SK-MEL-5 (cell line): ENCODE data around the gene TMEM239. TPM values are rescaled to one million over a fixed set of nuclear protein-coding genes. Genes with fewer than 3 reads are reported as not detected.
A peak's percentile ranks its signal among the peaks of the same experiment; 100 is the strongest.
"Not testable (repeated sequence)": the region's sequence is repeated elsewhere in the genome, so short reads cannot be mapped to it uniquely, and the experiment has no call there.

ENCODE experiments used
- DNase-seq: peaks from one replicate; pipeline ENCODE4 v3.0.0-alpha.2; 2016; ENCODE audit warnings: low read depth, low spot score
- in situ Hi-C: cut with HindIII; loops from 2 replicates; pipeline ENCODE4 v1.10.0; 2016; ENCODE audit warnings: low sequenced_read_pairs, high pct_unique_total_duplicates, low pct_unique_long_range_greater_than_20kb
- total RNA-seq: library from RNA; depleted of rRNA; stranded (reverse); fragments of >200 nt; shearing (Covaris generic); gene quantifications from 2 replicates; pipeline ENCODE4 v1.2.3, GENCODE V29; 2014

The TMEM239 gene
- total RNA-seq, 1 experiment from 2014 or later: not detected

DNA sequence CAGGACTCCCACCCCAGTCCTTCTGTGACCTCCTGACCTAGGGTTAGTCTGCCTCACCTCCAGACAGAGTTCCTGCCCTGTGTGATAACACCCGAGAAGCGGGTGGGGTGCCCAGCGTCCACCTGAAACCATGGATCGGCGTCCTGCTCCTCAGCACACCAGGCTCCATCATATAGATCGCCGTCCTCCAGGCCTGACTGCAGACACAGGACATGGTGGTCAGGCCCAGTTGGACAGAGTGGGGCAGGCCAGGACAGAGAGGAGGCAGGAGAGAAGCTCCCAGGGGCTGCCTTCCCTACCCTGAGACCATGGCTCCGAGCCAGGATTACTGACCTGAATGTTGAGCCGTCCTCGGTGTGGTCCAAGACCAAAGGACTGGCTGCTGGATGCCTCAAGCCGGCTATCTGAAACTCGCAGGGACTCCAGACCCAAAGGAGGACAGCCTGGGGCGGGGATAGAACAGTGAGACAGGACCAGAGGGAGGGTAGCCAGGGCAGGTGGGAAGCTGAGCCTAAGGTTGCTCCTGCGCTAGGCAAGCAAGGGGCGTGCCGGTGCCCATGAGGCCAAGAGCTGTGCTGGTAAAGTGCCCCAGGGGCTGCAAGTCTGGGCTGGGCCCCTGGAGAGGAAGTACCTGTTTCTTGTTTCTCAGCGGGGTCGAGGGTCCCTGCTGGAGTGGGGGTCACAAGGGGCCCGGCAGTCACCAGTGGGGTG, 17.9 kb upstream of the TMEM239 start:
- in situ Hi-C loops: no loop called here
- DNase-seq: no peak

DNA sequence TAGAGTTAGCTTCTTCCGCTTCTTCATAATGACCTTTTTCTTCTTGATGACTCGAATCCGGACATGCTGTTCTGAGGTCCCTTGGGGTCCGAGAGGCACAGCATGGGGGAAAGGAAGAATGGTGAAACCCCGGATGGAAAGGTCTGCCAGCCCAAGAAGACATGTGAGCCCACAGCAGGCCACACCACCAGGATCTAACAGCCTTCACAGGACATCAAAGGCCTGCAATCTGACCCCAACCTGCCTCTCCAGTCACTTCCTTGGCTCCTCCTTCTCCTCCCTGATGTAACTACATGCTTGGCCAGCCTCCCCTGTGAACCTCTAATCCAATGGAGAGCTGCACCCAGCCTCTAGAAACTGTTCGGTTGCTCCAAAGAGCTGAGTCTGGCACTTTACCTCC, 17.4 kb upstream of the TMEM239 start:
- DNase-seq: peak; percentile 43
- in situ Hi-C loops: no loop called here

DNA sequence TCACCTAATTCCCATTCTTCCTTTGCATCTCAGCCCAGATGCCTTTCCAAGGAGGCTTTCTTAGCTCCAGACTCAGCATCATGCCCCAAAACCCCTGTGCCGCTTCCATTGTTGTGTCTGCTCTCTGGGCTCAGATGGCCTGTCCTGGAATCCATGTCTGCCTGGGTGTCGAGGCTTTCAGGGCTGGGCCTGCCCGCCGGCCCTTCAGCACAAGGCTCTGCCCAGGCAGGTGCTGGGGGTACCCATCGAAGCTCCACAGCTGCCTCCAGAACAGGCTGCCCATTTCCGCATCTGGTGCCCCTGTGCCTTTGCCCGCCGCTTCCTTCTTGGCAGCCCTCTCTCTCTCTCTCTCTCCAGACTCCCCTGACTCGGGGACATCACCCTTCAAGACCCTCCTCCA, 16.9 kb upstream of the TMEM239 start:
- in situ Hi-C loops: no loop called here

DNA sequence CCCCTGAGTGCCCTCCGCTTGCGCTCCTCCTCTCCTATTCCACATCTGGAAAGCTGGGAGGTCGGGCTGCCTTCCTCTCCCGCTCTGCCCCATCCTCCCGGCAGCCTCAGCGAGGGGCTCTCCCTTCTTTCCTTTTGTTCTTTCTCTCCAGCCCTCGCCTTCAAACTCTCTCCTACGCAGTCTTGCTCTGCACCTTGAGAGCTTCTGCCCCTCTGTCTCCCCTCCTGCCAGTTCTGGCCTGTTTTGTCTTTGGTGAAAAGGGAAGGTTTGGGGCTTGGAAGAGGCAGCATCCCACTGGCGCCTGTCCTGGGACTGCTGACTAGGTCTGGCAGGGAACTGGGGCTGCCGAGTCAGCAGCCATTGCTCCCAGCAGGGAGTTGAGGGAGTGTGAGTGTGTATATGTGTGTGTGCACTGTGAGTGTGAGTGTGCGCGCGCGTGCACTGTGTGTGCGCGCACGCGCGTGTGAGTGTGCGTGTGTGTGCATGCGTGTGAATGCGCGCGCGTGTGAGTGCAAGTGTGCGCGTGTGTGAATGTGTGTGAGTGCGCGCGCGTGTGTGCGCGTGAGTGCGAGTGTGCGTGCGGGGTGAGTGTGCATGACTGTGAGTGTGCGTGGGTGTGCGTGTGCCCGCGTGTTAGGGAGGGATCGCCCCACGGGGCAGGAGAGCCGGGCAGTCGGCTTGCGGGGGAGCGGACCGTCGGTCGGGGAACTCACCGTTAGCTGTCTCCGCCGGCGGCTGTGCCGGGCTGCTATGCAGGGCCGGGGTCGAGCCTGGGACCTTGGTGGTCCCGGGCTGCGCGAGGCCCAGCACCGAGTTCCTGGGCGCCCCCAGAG, 16.3 kb upstream of the TMEM239 start:
- in situ Hi-C loops: no loop called here
- DNase-seq: no peak

More for the DNA sequence above, 16.9 kb upstream of the TMEM239 start:
- no peak for DNase-seq

DNA sequence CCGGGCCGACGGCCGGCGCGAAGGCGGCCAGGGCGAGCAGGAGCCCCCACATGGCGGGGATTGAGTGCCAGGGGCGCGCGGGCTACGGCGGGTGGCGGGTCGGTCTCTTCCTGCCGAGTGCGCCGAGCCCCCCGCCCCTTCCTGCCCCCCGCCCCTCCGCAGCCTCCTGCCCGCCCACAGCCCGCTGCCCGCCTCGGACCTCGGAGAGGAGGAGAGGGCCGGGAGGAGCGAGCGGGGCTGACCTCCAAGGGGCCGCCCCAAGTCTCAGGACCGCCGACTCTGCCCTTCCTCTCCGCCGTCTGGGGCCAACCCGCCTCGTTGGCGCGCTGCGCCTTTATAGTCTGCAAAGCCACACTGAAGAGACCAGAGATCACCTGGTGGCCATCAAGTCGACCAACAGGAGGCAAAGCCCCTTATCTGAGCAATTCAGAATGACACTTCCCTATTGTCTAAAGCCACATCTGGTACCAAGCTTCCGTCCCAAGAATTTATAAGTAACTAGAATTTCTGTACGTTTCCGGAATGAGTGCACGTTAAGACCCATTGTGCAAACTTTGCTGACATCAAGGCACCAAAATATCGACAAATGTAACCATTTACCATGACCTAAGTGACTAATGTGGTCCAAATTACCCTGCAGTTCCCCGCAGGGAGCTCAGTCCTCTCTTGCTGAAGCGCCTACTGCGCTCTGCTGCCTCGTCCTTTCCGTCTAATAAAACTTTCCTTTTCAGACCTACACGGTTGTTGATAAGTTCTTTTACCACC, 15.5 kb upstream of the TMEM239 start, which contains the start of gene CPXM1:
Gene CPXM1 (minus strand): TSS at position 107 of the 765 bp plus-strand sequence. CDS start 55 bp downstream, at position 52.
- DNase-seq: no peak
- in situ Hi-C loops: no loop called here

DNA sequence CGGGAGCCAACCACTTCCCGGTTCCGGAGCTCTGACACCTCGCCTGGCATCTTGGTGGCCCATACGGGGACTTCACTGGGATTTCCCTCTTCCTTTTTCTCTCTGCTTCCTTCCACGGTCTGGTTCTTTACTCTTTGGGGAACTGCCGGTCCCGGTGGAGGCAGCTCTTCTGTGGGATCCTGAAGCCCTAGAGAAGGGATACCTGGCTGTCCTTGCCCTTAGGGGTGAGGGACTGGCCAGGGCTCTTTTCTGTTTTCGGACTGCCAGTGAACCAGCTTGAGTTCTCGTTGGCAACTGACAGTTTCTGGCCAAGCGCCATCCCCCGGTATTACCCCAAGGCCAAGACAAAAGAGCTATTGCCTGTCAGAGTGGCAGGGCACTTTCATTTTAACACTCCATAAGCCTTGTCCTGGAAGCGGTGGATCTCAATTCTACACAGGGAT, 14.9 kb upstream of the TMEM239 start:
- no peak for DNase-seq
- in situ Hi-C loops: no loop called here

DNA sequence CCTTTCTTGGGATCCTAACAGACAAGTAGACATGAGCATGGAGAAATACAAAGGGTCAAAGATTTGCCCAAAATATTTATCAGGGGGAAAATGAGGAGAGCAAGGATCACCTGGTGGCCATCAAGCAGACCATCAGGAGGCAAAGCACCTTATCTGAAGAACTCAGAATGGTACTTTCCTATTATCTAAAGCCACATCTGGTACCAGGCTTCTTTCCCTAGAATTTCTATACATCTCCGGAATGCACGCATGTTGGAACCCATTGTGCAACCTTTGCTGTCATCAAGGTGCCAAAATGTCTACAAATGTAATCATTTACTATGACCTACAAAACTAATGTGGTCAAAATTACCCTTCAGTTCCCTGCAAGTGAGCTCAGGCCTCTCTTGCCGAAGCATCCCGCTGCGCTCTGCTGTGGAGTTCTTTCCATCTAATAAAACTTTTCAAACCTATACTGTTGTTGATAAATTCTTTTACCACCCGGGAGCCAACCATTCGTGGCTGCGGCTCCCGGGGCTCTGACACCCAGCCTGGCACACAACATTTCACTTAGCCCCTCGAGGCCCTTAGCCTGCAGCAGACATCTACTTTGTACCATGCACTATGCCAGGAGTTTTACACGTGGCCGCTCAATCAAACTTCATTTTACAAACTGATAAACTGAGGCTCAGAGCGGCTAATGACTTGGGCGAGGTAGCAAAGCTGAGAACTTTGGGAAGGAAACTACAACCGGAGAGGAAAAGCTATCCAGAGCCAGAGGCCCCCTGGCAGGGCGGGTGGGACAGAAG, 11.9 kb upstream of the TMEM239 start:
- in situ Hi-C loops: no loop called here
- DNase-seq: no peak

DNA sequence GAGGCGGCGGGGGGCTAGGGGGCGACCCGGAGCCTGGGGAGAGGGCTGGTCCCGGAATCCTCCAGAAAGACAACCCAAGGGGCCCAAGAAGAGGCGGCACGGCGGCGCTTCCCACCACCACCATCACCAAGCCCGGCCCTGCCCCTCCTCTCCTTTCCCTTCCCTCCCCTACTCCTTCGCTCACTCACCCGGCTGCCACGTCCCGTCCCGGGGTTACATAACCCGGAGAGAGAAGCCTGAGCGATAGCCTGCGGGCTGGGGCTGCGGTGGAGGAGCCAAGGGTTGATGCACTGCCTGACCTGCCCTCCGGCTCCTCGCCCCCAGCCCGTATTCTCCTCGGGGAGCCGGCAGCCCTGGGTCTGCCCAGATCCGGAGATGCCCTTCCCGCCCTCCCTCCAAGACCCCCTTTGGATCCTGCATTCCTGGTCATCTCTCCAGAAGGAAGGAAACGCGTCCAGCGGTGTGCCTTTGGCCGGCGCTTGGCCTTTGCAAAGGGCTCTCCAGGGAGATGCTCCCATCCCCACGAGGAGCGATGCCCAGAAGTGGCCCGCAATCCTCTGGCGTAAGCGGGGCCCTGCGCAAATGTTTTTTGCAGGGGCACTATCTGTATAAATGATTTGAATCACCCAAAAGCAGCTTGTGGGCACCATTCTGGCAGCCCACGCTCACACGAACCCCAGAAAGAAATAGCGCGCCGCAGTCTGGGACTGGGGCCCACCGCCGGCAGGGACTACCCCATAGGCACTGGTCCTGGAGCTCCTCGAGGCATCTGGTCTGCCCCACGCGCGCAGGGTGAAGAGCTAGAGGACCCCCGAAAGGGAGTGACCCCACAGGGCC, 11.1 kb upstream of the TMEM239 start:
- in situ Hi-C loops: no loop called here
- DNase-seq: no peak

DNA sequence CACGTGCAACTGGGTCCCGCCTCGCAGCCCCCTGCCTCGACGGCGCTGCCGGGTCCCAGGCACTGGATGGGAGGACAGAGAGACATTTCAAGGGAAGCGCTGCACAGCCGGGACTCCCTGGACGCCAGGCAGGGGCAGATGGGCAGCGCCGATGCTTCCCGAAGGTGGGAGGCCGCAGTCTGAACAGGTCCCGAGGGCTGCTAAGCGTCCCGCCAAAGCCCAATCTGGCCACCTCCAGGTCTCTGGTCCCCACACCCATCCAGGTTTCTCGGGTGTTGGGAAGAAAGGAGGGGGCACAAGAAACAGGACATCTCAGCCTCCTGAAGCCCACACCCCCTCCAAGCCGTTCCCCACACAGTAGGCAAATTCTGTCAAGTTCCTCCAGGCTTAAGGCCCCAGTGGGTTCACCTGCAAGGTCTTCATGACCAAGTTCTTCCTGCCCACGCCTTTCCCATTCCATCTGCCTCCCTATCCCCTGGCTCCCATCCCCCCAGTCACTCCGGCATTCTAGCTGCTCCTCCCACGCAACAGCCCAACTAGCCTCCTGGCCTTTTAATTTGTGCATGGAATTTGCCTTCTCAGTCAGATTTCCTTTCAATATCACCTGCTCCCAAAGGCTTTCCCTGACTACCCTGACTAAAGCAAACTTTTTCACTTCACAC, 10.3 kb upstream of the TMEM239 start:
- in situ Hi-C loops: no loop called here
- no peak for DNase-seq

DNA sequence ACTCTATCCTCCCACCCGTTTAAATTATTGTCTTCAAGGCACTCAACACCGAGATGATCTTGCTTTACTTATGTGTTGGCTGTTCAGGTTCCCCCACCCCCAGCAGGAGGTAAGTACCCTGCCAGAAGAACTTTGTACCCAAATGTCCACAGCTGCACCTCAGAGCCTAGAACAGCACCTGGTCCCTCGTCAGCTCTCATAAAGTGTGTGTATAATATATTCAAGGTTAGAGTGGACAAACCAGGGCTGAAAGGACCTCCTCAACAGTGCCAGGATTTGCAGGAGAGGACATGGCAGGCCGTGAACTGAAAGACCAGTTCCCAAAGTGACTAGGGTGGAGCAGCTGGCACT, 9.8 kb upstream of the TMEM239 start:
- in situ Hi-C loops: no loop called here
- no peak for DNase-seq

DNA sequence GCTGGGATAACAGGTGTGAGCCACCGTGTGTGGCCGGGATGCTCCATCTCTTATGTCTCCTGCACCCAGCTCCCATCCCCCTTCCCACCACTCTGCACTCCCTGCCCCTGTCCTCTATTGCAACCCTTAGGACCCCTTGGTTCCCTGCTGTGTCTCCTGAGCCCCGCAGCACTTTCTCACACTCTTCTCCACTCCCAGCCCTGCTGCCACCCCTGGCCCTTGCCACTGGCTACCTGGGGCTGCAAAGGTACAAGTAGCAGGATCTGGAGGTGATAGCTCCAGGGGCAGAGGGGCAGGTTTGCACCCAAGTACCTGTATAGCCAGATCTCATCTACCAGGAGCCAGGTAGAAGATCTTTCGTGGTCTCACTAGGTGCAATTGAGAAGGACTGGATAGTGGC, 9.1 kb upstream of the TMEM239 start:
- in situ Hi-C loops: no loop called here
- no peak for DNase-seq

DNA sequence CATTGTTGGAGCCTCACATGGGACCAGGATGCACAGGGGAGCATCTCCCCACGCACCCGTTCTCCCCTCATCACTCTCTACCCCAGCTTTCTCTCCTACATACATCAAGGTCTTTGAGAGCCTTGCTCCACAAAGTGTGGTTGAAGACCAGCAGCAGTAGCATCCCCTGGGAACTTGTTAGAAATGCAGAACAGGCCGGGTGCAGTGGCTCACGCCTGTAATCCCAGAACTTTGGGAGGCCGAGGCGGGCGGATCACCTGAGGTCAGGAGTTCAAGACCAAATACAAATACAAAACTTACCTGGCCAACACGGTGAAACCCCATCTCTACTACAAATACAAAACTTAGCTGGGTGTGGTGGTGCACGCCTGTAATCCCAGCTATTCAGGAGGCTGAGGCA, 8.2 kb upstream of the TMEM239 start:
- DNase-seq, in situ Hi-C loops: not testable (repeated sequence)

DNA sequence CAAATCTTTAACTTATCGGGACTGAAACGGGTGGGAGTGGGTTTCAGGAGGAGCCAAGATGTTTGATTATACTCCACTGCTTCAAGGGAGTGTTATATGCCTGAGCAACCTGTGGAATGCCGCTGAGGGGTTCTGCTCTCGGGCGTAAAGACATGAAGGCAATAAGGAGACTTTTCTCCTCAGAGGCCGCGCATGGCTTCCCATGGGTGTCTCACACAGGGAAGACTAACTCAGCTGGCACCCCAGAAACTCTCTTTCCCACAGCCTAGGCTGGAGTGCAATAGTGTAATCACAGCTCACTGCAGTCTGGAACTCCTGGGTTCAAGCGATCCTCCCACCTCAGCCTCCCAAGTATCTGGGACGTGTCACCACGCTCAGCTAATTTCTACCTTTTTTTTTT, 6.5 kb upstream of the TMEM239 start:
- DNase-seq: no peak
- in situ Hi-C loops: no loop called here

DNA sequence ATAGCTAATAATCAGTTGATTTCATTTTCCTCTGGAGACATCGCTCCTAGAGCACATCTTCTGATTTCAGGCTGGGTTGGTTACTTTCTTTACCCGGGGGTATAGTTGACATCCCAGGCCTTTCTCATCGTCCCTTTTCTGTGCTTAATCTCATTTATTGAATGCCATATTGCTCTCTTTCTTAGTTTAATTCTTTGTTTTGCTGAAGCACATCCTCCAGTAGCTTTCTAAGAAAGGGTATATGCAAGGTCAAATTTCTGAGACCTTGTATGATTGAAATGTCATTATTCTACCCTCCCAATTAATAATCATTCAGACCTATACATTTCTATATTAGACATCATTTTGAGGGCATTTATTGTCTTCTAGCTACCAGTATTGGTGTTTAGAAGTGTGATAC, 4.0 kb upstream of the TMEM239 start:
- no peak for DNase-seq
- in situ Hi-C loops: no loop called here

DNA sequence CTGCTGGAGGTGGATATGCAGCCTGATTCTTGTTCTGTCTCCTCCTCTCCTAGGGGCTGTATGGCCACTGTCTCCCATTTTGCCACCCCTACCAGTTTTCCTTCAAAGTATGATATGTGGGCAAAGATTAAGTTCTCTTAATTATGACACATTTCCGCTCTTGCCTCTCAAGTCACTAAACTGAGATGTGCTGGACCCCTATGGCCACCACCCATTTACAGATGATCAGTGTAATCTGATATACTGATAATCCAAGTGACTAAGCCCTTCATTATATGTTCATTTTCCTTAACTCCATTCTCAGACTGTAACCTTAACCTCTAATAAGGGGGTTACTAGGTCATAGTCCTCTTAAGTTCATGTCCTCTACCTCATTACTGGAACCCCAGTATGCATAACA, 2.1 kb upstream of the TMEM239 start:
- in situ Hi-C loops: no loop called here
- no peak for DNase-seq

DNA sequence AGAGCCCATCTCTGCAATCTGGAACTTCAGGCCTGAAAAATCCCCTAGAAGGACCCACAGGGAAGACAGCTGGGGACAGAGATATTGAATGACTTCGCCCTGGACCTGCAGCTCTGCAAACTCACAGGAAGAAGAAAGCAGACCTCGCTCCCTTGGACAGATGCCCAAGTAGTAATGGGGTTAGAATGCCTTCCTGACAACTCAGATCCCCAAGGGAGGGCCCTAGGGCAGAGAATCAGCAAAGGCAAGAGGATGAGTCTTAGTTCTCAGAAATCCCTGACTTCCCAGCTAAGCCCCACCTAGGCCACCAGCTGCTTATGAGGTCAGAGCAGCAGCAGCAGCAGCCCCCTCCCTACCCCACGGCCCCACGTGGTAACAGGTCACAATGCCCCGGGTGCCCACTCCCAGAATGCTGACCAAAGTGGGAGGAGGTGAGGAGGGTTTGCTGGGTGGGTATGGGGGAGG, 1.5 kb upstream of the TMEM239 start, which contains the start of gene C20orf141:
Gene C20orf141 (plus strand): TSS at position 401 of the 465 bp plus-strand sequence. CDS start 198 bp downstream, outside the sequence.
- in situ Hi-C loops: no loop called here
- peak; percentile 86 for DNase-seq
